MG63 (cell line): Measurements from ENCODE around the gene FAM107A. TPM values are rescaled to one million over a fixed set of nuclear protein-coding genes. Genes with fewer than 3 reads are reported as not detected.
A peak's percentile ranks its signal among the peaks of the same experiment; 100 is the strongest.

Experiments
- DNase-seq: peaks from one replicate; pipeline ENCODE4 v3.0.0-alpha.2; 2020
- H3K27me3 ChIP-seq: fragments of 250-450 bp; sonication (Bioruptor Pico); 2 replicates; pipeline ENCODE4 v1.5.1; 2020; ENCODE audit warnings: mild to moderate bottlenecking, moderate library complexity
- H3K36me3 ChIP-seq: fragments of 250-450 bp; sonication (Bioruptor Pico); 2 replicates; pipeline ENCODE4 v1.5.1; 2020; ENCODE audit warnings: mild to moderate bottlenecking, moderate library complexity
- H3K4me3 ChIP-seq: fragments of 250-450 bp; sonication (Bioruptor Pico); 2 replicates; pipeline ENCODE4 v1.5.1; 2020; ENCODE audit warnings: mild to moderate bottlenecking, moderate library complexity
- H3K9me3 ChIP-seq: fragments of 250-450 bp; sonication (Bioruptor Pico); 2 replicates; pipeline ENCODE4 v1.5.1; 2020; ENCODE audit warnings: mild to moderate bottlenecking, moderate library complexity
- total RNA-seq: library from RNA; depleted of rRNA; stranded (reverse); fragments of >200 nt; shearing (Covaris generic); gene quantifications from 2 replicates; pipeline ENCODE4 v1.2.3, GENCODE V29; 2014; ENCODE audit warnings: low replicate concordance

Gene FAM107A
- total RNA-seq, 1 experiment from 2014 or later = 47.1 TPM

DNA sequence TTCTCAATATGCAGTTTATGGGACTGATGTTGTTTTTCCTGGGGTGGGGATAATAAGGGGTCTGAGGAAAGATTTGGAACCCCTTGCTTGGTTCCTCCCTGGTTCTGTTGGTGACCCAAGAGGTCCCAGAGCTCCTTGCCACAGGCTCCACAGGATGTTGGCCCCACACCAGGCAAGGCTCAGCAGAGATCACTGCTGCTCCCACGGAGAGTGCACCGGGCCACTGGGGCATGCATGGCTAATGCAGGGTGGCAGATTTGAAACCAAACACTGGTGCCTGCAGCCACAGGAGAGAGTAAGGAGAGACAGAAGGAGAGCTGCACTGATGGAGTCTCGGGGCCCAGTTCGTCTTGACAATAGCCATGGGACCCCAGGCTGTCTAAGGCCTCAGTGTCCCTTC, 2.5 kb downstream of the FAM107A start:
- Histone ChIP-seq H3K36me3 (peaks cover 26% of the 10 kb centered on the region), H3K9me3 (no peaks in the 10 kb centered on the region), H3K4me3 (no peak overlapping the region), H3K27me3 (no peaks in the 10 kb centered on the region)
- no peak for DNase-seq

DNA sequence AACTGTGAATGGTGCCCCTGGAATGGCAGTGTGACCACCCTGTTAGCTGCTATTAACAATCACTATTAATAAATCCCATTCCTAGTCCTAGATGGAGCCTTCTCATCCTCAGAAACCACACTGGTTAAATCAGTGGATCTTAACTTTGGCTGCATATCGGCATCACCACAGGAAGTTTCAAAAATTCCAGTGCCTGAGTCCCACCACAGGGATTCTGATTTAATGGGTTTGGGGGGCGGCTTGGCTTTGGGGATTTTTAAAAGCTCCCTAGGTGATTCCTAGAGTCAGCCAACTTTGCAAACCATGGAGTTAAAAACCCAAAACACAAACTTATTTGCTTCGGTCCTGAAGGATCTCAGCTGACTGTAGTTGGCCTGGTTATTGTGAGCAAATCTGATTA, 3.1 kb downstream of the FAM107A start:
- DNase-seq = no peak
- Histone ChIP-seq H3K36me3 (peaks cover 26% of the 10 kb centered on the region), H3K9me3 (no peaks in the 10 kb centered on the region), H3K27me3 (no peaks in the 10 kb centered on the region), H3K4me3 (no peak overlapping the region)

DNA sequence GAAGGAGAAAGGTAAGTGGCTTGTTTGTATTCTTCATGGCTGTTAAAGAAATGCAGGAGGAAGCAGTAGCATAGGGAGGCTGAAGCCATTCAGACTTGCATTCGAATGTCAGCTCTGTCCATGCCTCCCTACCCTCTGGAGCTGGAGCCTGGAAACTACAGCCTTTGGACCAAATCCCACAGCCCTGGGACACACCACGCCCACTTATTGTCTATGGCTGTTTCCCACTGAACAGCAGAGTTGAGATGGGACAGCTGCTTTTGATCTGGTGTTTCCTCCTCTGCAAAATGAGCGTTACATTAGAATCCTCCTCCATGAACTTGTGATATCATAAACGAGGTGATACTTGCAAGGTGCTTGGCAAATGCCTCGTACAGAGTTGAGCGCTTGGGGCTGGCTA, 3.6 kb downstream of the FAM107A start:
- no peaks in the 10 kb centered on the region for H3K27me3 ChIP-seq
- DNase-seq = no peak
- H3K9me3 ChIP-seq = no peaks in the 10 kb centered on the region
- no peak overlapping the region for H3K4me3 ChIP-seq
- H3K36me3 ChIP-seq = peaks cover 26% of the 10 kb centered on the region

DNA sequence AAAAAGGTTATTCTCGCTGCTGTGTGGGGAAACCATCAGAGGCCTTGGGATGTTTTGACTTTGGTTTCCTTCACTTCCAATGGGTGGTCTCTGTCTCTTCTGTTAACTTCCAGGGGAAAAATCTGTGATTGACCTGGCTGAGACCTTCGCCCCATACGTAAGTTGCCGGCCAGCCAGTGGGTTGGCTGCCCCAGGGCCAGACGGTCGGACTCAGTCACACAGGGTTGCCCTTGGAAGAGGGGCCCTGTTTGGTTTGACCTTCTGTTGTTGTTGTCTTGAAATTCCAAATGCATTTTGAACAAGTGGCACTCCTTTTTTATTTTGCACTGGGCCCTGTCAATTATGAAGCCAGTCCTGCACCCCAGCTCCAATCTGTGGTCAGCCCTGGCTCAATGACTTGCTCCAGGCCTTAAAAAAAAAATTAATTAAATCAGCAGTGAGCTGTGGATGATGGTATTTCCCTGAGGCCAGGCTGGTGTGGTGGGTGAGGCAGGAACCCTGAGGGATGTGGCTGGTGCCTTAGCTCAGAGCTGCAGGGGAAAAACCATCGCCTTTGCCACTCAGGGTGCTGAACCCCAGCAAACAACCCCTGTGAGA, 4.5 kb downstream of the FAM107A start:
- no peak for DNase-seq
- H3K9me3 ChIP-seq = no peaks in the 10 kb centered on the region
- no peaks in the 10 kb centered on the region for H3K27me3 ChIP-seq
- H3K36me3 ChIP-seq = peaks cover 30% of the 10 kb centered on the region
- no peak overlapping the region for H3K4me3 ChIP-seq

DNA sequence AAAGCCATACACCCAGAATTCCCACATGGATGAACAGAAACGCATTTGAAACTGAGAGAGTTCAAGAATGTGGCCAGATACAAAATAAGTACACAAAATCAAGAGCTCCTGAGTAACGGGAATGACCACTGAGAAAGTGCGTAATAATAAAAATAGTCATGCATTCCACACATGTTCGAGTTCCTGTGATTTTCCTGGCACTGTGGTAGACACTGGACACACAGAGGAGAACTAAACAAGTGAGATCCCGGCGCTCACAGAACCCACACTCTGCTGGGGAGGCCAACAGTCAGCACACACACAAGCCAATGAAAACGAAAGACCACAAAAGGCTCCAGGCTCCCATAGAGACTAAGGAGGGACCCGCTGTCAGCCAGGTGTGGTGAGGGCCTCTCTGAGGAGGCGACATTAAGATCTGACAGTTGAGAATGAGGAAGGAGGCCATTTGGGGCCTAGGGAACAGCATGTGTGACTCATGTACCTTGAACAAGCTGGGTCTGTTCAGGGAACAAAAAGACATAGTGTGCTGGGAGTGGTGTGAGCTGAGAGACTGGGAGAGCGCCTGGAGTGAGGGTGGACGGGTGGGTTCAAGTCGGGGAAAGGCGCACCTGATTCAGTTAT, 5.1 kb downstream of the FAM107A start:
- Histone ChIP-seq H3K36me3 (peaks cover 33% of the 10 kb centered on the region), H3K27me3 (no peaks in the 10 kb centered on the region), H3K9me3 (no peaks in the 10 kb centered on the region), H3K4me3 (no peak overlapping the region)
- no peak for DNase-seq

DNA sequence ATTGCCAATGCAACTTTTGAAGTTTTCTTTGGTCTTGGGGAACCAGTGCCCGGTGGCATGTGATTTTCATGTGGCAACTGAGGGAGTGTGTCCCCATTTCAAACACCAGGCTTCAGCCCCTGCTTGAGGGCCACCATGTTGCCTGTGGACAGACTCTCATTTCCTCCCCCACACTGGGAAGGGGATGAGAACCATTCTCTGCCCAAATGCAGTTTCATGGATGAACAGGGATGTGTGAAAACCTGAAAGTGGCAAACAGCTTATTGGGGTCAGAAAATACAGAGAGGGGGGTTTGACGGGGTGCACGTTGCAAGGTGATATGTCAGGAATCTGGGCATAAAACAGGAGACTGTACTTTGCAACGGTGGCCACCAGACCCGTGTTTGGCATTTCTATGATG, 6.3 kb downstream of the FAM107A start:
- DNase-seq = no peak
- no peaks in the 10 kb centered on the region for H3K9me3 ChIP-seq
- no peaks in the 10 kb centered on the region for H3K27me3 ChIP-seq
- H3K36me3 ChIP-seq = peaks cover 44% of the 10 kb centered on the region
- H3K4me3 ChIP-seq = no peak overlapping the region

DNA sequence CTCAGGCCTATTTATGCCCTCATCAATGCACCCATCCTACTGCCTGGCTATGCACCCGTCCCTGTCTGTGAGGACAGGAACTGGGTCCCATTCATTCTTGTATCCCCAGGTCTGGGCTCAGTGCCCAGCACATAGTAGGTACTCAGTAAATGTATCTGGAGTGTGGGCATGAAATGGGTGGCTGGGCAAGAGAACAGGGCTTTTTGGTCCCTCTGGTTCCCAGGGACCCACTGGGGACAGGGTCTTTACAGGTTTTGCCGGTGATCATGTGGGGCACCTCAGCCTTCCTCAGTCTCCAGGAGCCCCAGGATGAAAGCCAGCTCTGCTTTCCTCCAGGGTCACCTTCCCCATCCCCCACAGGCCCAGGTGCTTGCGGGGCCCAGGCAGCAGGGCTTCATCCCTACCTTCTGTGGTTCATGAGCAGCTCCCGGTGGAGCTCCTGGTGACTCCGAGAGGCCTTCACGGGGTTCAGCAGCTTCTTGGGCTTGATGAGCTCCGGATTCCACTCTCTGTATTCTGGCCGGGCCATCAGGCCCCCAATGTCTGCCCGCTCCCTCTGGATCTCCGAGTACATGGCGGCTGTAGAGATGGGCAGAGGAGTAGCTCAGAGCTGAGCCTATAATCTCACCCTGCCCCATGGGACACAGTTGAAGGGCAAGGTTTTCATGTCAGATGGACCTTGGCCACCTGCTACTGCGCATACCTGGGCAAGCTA, 7.7 kb downstream of the FAM107A start:
- no peak overlapping the region for H3K4me3 ChIP-seq
- no peaks in the 10 kb centered on the region for H3K27me3 ChIP-seq
- no peak for DNase-seq
- no peaks in the 10 kb centered on the region for H3K9me3 ChIP-seq
- peaks cover 41% of the 10 kb centered on the region for H3K36me3 ChIP-seq

DNA sequence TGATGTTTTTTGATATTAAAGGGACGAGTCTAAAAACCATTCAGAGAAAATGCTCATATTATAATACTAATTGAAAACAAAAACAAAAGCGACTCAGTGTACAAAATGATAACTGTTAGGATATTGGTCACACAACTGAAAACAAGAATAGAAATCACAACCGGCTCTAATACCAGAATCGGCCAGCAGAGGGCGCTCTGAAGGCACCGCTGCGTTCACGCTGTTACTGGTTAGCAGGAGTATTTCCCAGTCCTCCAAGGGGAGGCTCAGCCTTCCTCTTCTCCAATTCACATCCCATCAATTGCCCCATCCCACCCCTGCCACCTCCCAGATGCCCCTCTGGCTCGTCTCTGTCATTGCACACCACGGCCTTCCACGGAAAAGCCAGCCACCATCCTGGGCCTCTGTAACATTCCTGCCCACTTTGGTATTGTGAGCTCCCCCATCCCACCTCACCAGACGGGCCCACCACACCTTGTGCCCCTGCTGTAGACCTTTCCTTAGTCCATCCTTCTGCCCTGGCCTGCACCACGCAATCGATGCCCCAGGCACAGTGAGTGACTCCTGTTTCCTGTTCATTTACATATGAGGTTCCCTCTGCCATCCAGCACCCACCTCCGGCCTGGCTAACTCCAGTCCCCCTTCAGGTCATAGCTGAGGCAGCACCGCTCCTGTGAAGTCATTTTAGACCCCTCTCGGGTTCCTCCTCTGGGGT, 8.5 kb downstream of the FAM107A start:
- Histone ChIP-seq H3K4me3 (no peak overlapping the region), H3K27me3 (no peaks in the 10 kb centered on the region), H3K9me3 (no peaks in the 10 kb centered on the region), H3K36me3 (peaks cover 45% of the 10 kb centered on the region)
- peak; percentile 49 for DNase-seq

DNA sequence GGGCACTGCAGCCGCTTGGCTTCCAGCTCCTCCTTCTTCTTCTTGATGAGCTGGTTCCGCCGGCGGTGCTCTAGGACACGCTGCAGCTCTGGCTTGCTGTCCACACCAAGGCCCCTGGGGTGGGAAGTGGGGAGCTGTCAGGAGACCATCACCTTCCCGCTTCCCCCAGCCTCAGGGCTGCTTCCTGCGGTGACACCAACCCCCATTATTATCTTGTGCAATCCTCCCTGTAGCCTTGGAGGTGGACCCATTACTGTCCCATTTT, 10.0 kb downstream of the FAM107A start:
- Histone ChIP-seq H3K27me3 (no peaks in the 10 kb centered on the region), H3K4me3 (no peak overlapping the region), H3K36me3 (peaks cover 37% of the 10 kb centered on the region), H3K9me3 (no peaks in the 10 kb centered on the region)
- no peak for DNase-seq

DNA sequence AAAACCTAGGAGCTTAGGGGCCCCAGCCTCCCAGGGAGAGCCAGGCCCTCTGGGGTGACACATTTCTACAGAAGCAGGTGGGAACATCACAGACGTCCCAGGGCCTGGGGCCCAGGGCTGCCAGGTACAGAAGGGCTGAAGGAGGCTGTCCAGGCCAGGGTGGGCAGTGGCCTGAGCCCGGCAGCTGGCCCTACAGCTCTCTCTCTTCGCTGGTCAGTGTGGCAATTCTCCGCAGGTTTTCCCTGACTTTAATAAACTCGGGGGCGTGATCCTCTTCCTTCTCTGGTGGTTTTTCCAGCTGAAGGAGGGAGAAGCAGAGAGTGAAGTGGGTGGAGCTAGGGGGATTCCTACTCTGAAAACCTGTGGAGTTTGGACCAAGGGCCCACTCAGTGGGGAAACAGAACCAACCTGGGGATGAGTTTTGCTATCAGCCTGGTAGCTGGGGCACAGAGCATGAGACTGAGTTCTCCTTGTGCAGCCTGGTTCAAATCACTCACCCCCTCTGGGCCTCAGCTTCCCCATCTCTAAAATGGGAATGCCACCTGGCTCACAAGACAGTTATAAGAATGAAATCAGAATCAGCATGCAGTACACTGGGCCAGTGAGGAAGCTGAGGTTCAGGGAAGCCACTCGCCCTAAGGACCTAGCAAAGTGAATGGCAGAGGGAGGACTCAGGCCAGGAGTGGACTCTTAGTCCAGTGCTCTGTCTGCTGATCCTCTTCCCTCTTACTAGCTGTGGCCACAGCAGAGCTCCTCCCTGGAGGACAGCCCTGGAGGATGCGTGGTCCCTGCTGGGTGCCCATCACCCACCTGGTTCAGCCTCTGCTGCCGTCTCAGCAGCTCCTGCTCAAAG, 10.6 kb downstream of the FAM107A start:
- DNase-seq = no peak
- Histone ChIP-seq H3K4me3 (no peak overlapping the region), H3K9me3 (no peaks in the 10 kb centered on the region), H3K36me3 (peaks cover 31% of the 10 kb centered on the region), H3K27me3 (no peaks in the 10 kb centered on the region)

DNA sequence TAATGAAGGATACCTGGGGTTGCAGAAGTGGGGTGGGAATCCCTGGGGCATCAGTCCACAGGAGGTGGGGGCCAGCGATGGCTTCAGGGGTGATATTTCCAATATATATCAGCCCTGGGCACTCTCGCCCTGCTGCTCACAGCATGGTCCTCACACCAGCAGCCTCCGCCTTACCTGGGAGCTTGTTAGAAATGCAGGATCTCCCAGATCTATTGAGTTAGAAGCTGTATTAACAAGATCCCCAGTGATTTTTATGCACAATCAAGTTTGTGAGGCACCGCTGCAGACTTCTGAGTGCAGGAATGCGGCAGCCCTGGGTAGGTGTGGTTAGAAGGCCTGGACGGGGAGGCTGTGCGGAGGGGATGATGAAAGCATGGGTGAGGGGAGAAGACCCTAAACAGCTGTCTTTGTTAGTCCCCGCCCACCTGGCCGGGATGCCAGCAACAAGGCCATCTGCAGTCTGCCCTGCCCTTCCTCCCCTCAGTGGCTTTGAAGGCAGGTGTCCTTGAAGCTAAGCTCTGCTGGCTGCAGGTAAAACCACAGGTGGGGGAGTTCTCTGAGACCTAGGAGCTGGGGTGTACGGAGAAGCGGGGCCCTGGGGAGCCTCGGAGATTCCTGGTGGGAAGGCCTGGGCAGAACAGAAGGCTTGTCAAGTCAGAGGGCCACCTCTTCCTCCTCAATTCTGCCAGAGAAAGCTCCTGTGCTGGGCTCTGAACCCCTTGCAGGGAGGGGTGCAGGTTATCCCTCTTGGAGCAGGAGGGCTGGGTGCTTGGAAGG, 11.4 kb downstream of the FAM107A start:
- peaks cover 26% of the 10 kb centered on the region for H3K36me3 ChIP-seq
- no peak for DNase-seq
- no peaks in the 10 kb centered on the region for H3K27me3 ChIP-seq
- no peaks in the 10 kb centered on the region for H3K9me3 ChIP-seq
- no peak overlapping the region for H3K4me3 ChIP-seq

DNA sequence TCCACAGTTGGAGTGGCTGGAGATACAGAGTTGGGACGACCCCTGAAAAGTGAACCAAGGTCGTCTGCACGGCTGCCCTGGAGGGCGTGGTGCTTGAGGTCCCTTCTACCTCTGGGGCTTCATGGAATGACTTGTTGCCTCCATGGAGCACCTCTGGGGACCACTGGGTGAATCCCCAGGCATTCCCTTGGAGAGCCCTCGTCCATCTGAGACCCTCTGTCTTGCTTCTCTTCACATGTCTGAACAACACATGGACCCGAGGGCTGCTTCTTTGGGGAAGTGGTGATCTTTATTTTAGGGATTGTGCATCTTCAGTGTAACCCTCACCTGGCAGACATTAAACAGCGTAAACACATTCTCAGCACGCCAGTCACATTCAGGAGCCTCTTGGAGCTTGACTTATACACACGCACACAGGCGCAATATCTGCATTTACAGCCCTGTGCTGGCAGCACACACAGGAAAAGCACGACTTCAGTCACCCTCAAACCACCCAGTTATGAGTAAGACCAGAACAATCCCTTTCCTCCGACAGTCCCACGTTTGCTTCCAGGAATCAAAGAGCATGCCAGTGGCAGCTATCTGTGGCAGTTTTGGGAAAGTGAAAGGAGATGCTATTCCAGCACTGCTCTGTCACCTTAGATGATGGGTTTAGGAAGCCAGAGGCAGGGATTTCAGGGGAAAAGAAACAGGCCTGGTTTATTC, 12.6 kb downstream of the FAM107A start:
- no peaks in the 10 kb centered on the region for H3K27me3 ChIP-seq
- no peaks in the 10 kb centered on the region for H3K9me3 ChIP-seq
- H3K4me3 ChIP-seq = no peak overlapping the region
- peak; percentile 60 for DNase-seq
- H3K36me3 ChIP-seq = peaks cover 26% of the 10 kb centered on the region

DNA sequence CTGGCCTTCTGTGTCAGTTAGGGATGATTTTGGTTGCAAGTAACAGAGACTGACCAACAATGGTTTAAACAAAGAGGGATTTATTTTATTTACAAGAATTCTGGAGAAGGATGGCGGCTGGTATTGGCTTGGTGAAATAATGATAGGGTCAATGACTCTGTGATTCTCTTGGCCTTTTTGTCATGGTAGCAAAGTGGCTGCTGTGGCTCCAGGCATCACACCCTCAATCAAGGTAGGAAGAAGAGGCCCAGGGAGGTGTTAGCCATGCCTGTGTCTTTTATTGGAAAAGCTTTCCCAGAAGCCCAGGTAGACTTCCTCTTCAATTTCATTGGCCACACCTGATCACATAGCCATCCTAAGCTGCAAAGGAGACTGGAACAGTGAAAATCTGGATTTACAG, 13.1 kb downstream of the FAM107A start:
- Histone ChIP-seq H3K27me3 (no peaks in the 10 kb centered on the region), H3K9me3 (no peaks in the 10 kb centered on the region), H3K36me3 (peaks cover 26% of the 10 kb centered on the region), H3K4me3 (no peak overlapping the region)
- DNase-seq = no peak

DNA sequence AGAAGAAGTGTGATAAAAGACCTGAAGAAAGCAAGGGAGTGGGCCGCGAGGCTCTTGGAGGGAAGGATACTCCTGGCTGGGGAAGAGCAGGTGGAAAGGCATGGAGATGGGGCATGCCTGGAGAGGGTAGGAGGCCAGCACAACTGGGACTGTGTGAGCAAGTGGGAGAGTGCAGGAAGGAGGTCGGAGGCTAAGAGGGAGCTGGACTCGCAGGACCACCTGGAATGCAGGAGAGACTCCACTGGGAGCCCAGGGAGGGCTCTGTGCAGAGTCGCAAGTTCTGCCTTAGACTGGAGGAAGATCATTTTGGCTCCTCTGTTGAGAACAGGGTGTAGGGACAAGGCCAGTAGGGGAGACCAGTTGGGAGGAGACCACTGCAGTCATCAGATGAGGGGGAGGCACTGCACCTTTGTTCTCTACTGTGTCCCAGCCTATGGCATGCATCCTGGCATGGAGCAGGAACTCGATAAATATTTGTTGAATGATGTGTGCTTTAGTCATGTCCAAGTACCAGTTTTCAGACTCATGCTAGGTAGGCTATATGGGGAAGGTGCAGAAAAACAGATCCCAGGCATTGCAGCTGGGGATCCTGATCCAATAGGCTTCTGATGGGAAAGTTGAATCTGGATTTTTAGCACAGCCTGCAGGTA, 13.7 kb downstream of the FAM107A start:
- DNase-seq = peak; percentile 25
- peaks cover 26% of the 10 kb centered on the region for H3K36me3 ChIP-seq
- H3K9me3 ChIP-seq = no peaks in the 10 kb centered on the region
- H3K4me3 ChIP-seq = no peak overlapping the region
- H3K27me3 ChIP-seq = no peaks in the 10 kb centered on the region

DNA sequence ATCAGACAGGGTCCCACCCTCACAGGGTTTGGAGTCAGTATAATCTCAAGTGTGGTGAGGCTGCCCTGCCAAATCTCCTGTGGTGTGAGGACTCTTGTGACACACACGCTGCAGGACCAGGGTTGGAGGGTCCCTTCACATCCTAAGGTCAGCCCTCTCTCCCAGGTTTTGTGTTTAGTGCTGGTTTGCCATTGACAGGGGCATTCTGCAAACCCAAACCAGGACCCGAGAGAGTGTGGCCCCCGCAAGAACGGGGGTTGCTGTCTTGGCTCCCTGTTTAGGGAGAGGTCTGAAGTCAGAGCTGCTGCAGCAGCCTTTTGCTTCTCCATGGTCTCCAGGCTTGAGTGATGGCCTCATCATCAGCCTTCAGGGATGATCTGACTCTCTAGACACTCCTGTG, 14.7 kb downstream of the FAM107A start:
- H3K36me3 ChIP-seq = peaks cover 20% of the 10 kb centered on the region
- H3K27me3 ChIP-seq = no peaks in the 10 kb centered on the region
- H3K9me3 ChIP-seq = no peaks in the 10 kb centered on the region
- DNase-seq = no peak
- H3K4me3 ChIP-seq = no peak overlapping the region
